KMS-11 (cell line): ENCODE data around the gene KLRC2.
"Not testable (repeated sequence)": the region's sequence is repeated elsewhere in the genome, so short reads cannot be mapped to it uniquely, and the experiment has no call there.

Experiments
- H2AFZ ChIP-seq: fragments of 200-600 bp; sonication (generic); 2 replicates; pipeline ENCODE4 v1.6.1; 2016; ENCODE audit warnings: antibody characterized with exemption, mixed run types, low read depth
- H3K27ac ChIP-seq: fragments of 200-600 bp; sonication (generic); 2 replicates; pipeline ENCODE4 v1.6.1; 2016; ENCODE audit warnings: mild to moderate bottlenecking, mixed run types
- H3K27me3 ChIP-seq: fragments of 200-600 bp; sonication (generic); 2 replicates; pipeline ENCODE4 v1.6.1; 2017; ENCODE audit warnings: mild to moderate bottlenecking, low read depth, mixed run types, moderate library complexity; ENCODE audit not compliant: insufficient read depth
- H3K36me3 ChIP-seq: fragments of 200-600 bp; sonication (generic); 2 replicates; pipeline ENCODE4 v1.6.1; 2017; ENCODE audit warnings: mild to moderate bottlenecking, mixed run types; ENCODE audit not compliant: insufficient read depth
- H3K4me1 ChIP-seq: fragments of 200-600 bp; sonication (generic); 2 replicates; pipeline ENCODE4 v1.6.1; 2016; ENCODE audit warnings: mild to moderate bottlenecking, low read depth, mixed run types; ENCODE audit not compliant: poor library complexity, severe bottlenecking
- H3K4me2 ChIP-seq: fragments of 200-600 bp; sonication (generic); 2 replicates; pipeline ENCODE4 v1.7.0; 2016; ENCODE audit warnings: mild to moderate bottlenecking, mixed run types
- H3K4me3 ChIP-seq: fragments of 200-600 bp; sonication (generic); IDR thresholded peaks from 2 replicates; pipeline ENCODE4 v1.6.1; 2017; ENCODE audit warnings: low read depth, low read length, mixed read lengths; ENCODE audit not compliant: insufficient read depth
- H3K79me2 ChIP-seq: fragments of 200-600 bp; sonication (generic); 2 replicates; pipeline ENCODE4 v1.6.1; 2016; ENCODE audit warnings: low read depth, mixed run types; ENCODE audit not compliant: insufficient read depth
- H3K9ac ChIP-seq: fragments of 200-600 bp; sonication (generic); 2 replicates; pipeline ENCODE4 v1.6.1; 2016; ENCODE audit warnings: mild to moderate bottlenecking, mixed run types
- H4K20me1 ChIP-seq: fragments of 200-600 bp; sonication (generic); 2 replicates; pipeline ENCODE4 v1.6.1; 2016; ENCODE audit warnings: mild to moderate bottlenecking, mixed run types; ENCODE audit not compliant: insufficient read depth
- CTCF ChIP-seq: fragments of 200-600 bp; sonication (generic); conservative IDR thresholded peaks from 2 replicates; pipeline ENCODE4 v1.6.1; 2017; ENCODE audit warnings: low read depth, mild to moderate bottlenecking, antibody characterized with exemption, low read length, moderate library complexity, mixed read lengths

KLRC2 gene

GRCh38 chr12:10448236-10448635 lies 12.4 kb upstream of the KLRC2 start:
- H3K27me3 ChIP-seq, result no peaks in the 10 kb centered on the region
- no peak overlapping the region for H3K4me2 ChIP-seq
- TF ChIP-seq CTCF, result no peak
- H3K4me1 ChIP-seq, result no peaks in the 10 kb centered on the region
- H4K20me1 ChIP-seq, result no peaks in the 10 kb centered on the region
- no peaks in the 10 kb centered on the region for H3K79me2 ChIP-seq
- no peak overlapping the region for H3K4me3 ChIP-seq
- H3K36me3 ChIP-seq, result no peaks in the 10 kb centered on the region
- no peak overlapping the region for H2AFZ ChIP-seq
- H3K9ac ChIP-seq, result no peak overlapping the region
- H3K27ac ChIP-seq, result no peak overlapping the region

- H4K20me1 ChIP-seq, H2AFZ ChIP-seq, H3K4me1 ChIP-seq, H3K4me3 ChIP-seq, H3K27ac ChIP-seq, H3K79me2 ChIP-seq, H3K36me3 ChIP-seq, H3K9ac ChIP-seq, H3K4me2 ChIP-seq, H3K27me3 ChIP-seq: not testable (repeated sequence)
Observed at GRCh38 chr12:10446052-10446451, 10.2 kb upstream of the KLRC2 start.

GRCh38 chr12:10441144-10441543 lies 5.3 kb upstream of the KLRC2 start:
- H3K79me2 ChIP-seq, H3K27ac ChIP-seq, H2AFZ ChIP-seq, H3K36me3 ChIP-seq, H3K4me2 ChIP-seq, H4K20me1 ChIP-seq, H3K27me3 ChIP-seq, H3K9ac ChIP-seq, H3K4me3 ChIP-seq, H3K4me1 ChIP-seq: not testable (repeated sequence)

GRCh38 chr12:10439608-10440274 lies 3.9 kb upstream of the KLRC2 start:
- H3K9ac ChIP-seq, H3K36me3 ChIP-seq, H3K4me2 ChIP-seq, H3K79me2 ChIP-seq, H3K4me1 ChIP-seq, H4K20me1 ChIP-seq, H3K27me3 ChIP-seq, H3K4me3 ChIP-seq, H2AFZ ChIP-seq, H3K27ac ChIP-seq: not testable (repeated sequence)

- H3K4me3 ChIP-seq, H3K27ac ChIP-seq, H3K4me2 ChIP-seq, H3K79me2 ChIP-seq, H3K36me3 ChIP-seq, H3K4me1 ChIP-seq, H4K20me1 ChIP-seq, H3K27me3 ChIP-seq, H3K9ac ChIP-seq, H2AFZ ChIP-seq: not testable (repeated sequence)
Observed at GRCh38 chr12:10437601-10438000, 1.8 kb upstream of the KLRC2 start.

- not testable (repeated sequence) for H4K20me1 ChIP-seq, H2AFZ ChIP-seq, H3K27ac ChIP-seq, H3K4me2 ChIP-seq, H3K4me1 ChIP-seq, H3K9ac ChIP-seq, H3K36me3 ChIP-seq, H3K27me3 ChIP-seq, H3K4me3 ChIP-seq, H3K79me2 ChIP-seq
Observed at GRCh38 chr12:10430623-10431022, 5.2 kb downstream of the KLRC2 start.

- not testable (repeated sequence) for H3K4me1 ChIP-seq, H3K27me3 ChIP-seq, H4K20me1 ChIP-seq
Observed at GRCh38 chr12:10425938-10426337, 9.9 kb downstream of the KLRC2 start.

GRCh38 chr12:10424260-10424899 lies 11.4 kb downstream of the KLRC2 start:
- not testable (repeated sequence) for H3K4me1 ChIP-seq, H3K27me3 ChIP-seq, H3K36me3 ChIP-seq, H3K9ac ChIP-seq, H3K79me2 ChIP-seq, H3K27ac ChIP-seq, H4K20me1 ChIP-seq, H3K4me2 ChIP-seq, H2AFZ ChIP-seq, H3K4me3 ChIP-seq

More at GRCh38 chr12:10425938-10426337, 9.9 kb downstream of the KLRC2 start:
- H3K4me3 ChIP-seq, H3K79me2 ChIP-seq, H3K9ac ChIP-seq, H3K27ac ChIP-seq, H3K4me2 ChIP-seq, H3K36me3 ChIP-seq, H2AFZ ChIP-seq: not testable (repeated sequence)

GRCh38 chr12:10422159-10422558 lies 13.7 kb downstream of the KLRC2 start:
- not testable (repeated sequence) for H3K9ac ChIP-seq, H4K20me1 ChIP-seq, H3K4me1 ChIP-seq, H3K27ac ChIP-seq, H3K36me3 ChIP-seq, H2AFZ ChIP-seq, H3K27me3 ChIP-seq, H3K4me2 ChIP-seq, H3K4me3 ChIP-seq, H3K79me2 ChIP-seq
